ENCODE results near the gene AFF2. TPM values are rescaled to one million over a fixed set of nuclear protein-coding genes. Genes with fewer than 3 reads are reported as not detected.

AFF2 gene
- total and polyA plus RNA-seq, 2 donors (not counting 3 experiments of a cell fraction or from before 2014, with no cell fraction given), result 0.03 to 0.07 TPM

- H3K9ac ChIP-seq (replicated peaks; ENCODE audit: extremely low read depth, insufficient read depth, low read length), result no peak overlapping the region
- H3K36me3 ChIP-seq (ENCODE audit: control insufficient read depth in 2 of 2, extremely low read depth in 1 of 2, insufficient read depth in 2 of 2, low read length in 2 of 2), result no peaks in the 10 kb centered on the region
- no TSS peak for BruUV-seq (replicated peaks)
- no peaks in the 10 kb centered on the region for H3K27me3 ChIP-seq (ENCODE audit: control insufficient read depth in 2 of 2, insufficient read depth in 2 of 2, low read length in 2 of 2)
- ChIA-PET POLR2A (no interaction called here), CTCF (no interaction called here)
- no peak overlapping the region for H3K27ac ChIP-seq (ENCODE audit: insufficient read depth, low read depth, low read length)
- H2AFZ ChIP-seq (ENCODE audit: low read depth, low read length), result no peak overlapping the region
- TF ChIP-seq CTCF (IDR thresholded peaks at IDR 0.05; ENCODE audit: extremely low read depth in 1 of 2, insufficient read depth in 1 of 2, low read depth in 1 of 2, low read length in 2 of 2) (no peak), POLR2AphosphoS5 (IDR thresholded peaks at IDR 0.05; ENCODE audit: insufficient read depth, low read depth, low read length) (no peak), EZH2 (IDR thresholded peaks at IDR 0.05; ENCODE audit: borderline replicate concordance, low read depth, low read length, severe bottlenecking) (no peak), JUN (IDR thresholded peaks at IDR 0.05; ENCODE audit: borderline replicate concordance, insufficient read depth, insufficient read length, low read depth) (no peak), MAX (IDR thresholded peaks at IDR 0.05; ENCODE audit: insufficient read depth, insufficient read length) (no peak), GATA2 (IDR thresholded peaks at IDR 0.05; ENCODE audit: insufficient read depth, insufficient read length, low read depth, low read length) (no peak), POLR2A (IDR thresholded peaks at IDR 0.05; ENCODE audit: low read depth, low read length) (no peak), MYC (IDR thresholded peaks at IDR 0.05; ENCODE audit: low read depth, low read length) (no peak), FOS (IDR thresholded peaks at IDR 0.05; ENCODE audit: borderline replicate concordance, insufficient read depth, low read length) (no peak)
- dilution Hi-C loops (cut with MboI; ENCODE audit: extremely low pct_ligation_motif_present, low sequenced_read_pairs) (no loop called here), intact Hi-C loops (cut with micrococcal nuclease) (no loop called here)
- no peaks in the 10 kb centered on the region for H4K20me1 ChIP-seq (replicated peaks; ENCODE audit: control insufficient read depth, extremely low read depth, insufficient read depth, low read length)
- DNase-seq (ENCODE audit: low read depth, low spot score), result no peak
- H3K4me1 ChIP-seq (ENCODE audit: control insufficient read depth, extremely low read depth, insufficient read depth, low read length), result no peaks in the 10 kb centered on the region
- no peaks in the 10 kb centered on the region for H3K9me1 ChIP-seq (replicated peaks; ENCODE audit: control insufficient read depth, extremely low read depth, insufficient read depth, low read length)
- no peaks in the 10 kb centered on the region for H3K79me2 ChIP-seq (ENCODE audit: control insufficient read depth, insufficient read depth, low read length)
- no peak overlapping the region for H3K4me3 ChIP-seq (replicated peaks in 1 of 3; ENCODE audit: insufficient read depth in 1 of 3, low read depth in 1 of 3, low read length in 3 of 3)
- no peak overlapping the region for H3K4me2 ChIP-seq (ENCODE audit: insufficient read depth, low read length)
- no peaks in the 10 kb centered on the region for H3K9me3 ChIP-seq (replicated peaks; ENCODE audit: control insufficient read depth, insufficient read depth, low read length)
- FAIRE-seq, result no peak
These were observed 13.2 kb downstream of the AFF2 start for GRCh38 chrX:148513661-148514060.

Data from endothelial cell of umbilical vein (primary cell).